PFSK-1 (cell line): ENCODE results near the gene KRT4.

Experiments
- FOXP2 ChIP-seq: optimal IDR thresholded peaks from 2 replicates; pipeline ENCODE3; 2011; ENCODE audit warnings: borderline replicate concordance, control low read depth, inconsistent platforms; ENCODE audit not compliant: insufficient read depth; ENCODE audit errors: extremely low read length, extremely low read depth
- POLR2AphosphoS5 ChIP-seq: IDR thresholded peaks from 2 replicates; pipeline ENCODE4 v1.6.1; 2012; ENCODE audit warnings: low read depth, mild to moderate bottlenecking, control low read depth, low read length, moderate library complexity
- SIN3A ChIP-seq: IDR thresholded peaks from 2 replicates; pipeline ENCODE4 v1.6.1; 2012; ENCODE audit warnings: mild to moderate bottlenecking, low read length, moderate library complexity, borderline replicate concordance; ENCODE audit not compliant: insufficient read depth
- TF ChIP-seq, protein P1 (sequence below), 2 experiments: IDR thresholded peaks; 2 replicates each; pipeline versions ENCODE4 v1.6.1 to v1.8.0; 2011 to 2012; ENCODE audit warnings: low read depth in 2 of 2, low read length in 2 of 2, control low read depth in 1 of 2, inconsistent platforms in 1 of 2, mild to moderate bottlenecking in 1 of 2, moderate library complexity in 1 of 2; ENCODE audit not compliant: insufficient read depth in 1 of 2

DNA sequence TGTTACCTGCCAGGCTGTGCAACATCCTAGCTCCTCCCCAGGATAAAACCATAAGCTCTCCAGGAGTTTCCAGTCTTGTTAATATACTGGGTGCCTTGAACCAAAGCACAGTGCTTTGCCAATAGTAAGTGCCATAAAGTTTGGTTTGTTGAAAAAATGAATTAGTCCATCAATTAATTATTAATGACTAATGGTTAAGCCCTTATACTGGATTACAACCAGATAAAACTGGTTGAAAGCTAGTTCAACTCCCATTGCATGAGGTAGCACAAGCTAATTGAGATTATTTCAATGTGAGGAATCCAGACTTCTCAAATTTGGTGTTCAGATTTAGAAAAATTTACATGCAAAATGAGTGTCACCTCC is 16.4 kb downstream of the KRT4 start:
- TF ChIP-seq, protein P1, sequence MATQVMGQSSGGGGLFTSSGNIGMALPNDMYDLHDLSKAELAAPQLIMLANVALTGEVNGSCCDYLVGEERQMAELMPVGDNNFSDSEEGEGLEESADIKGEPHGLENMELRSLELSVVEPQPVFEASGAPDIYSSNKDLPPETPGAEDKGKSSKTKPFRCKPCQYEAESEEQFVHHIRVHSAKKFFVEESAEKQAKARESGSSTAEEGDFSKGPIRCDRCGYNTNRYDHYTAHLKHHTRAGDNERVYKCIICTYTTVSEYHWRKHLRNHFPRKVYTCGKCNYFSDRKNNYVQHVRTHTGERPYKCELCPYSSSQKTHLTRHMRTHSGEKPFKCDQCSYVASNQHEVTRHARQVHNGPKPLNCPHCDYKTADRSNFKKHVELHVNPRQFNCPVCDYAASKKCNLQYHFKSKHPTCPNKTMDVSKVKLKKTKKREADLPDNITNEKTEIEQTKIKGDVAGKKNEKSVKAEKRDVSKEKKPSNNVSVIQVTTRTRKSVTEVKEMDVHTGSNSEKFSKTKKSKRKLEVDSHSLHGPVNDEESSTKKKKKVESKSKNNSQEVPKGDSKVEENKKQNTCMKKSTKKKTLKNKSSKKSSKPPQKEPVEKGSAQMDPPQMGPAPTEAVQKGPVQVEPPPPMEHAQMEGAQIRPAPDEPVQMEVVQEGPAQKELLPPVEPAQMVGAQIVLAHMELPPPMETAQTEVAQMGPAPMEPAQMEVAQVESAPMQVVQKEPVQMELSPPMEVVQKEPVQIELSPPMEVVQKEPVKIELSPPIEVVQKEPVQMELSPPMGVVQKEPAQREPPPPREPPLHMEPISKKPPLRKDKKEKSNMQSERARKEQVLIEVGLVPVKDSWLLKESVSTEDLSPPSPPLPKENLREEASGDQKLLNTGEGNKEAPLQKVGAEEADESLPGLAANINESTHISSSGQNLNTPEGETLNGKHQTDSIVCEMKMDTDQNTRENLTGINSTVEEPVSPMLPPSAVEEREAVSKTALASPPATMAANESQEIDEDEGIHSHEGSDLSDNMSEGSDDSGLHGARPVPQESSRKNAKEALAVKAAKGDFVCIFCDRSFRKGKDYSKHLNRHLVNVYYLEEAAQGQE (IDR thresholded peaks at IDR 0.05; ENCODE audit: insufficient read depth in 1 of 2, low read depth in 2 of 2, low read length in 2 of 2) = no peak
- TF ChIP-seq SIN3A = no peak
- TF ChIP-seq POLR2AphosphoS5 = no peak
- no peak for TF ChIP-seq FOXP2
